HG03060 (cell line): ENCODE results near the gene ERC1.

Source experiments
- ATAC-seq: cut with Tn5 transposase; IDR thresholded peaks from one replicate; pipeline ENCODE4 v1.9.1; 2021; ENCODE audit warnings: low read depth, moderate number of reproducible peaks; ENCODE audit not compliant: unreplicated experiment

The ERC1 gene

GRCh38 chr12:1277905-1278304, 286.9 kb downstream of the ERC1 start:
- ATAC-seq = no peak

GRCh38 chr12:1279050-1279449, 288.0 kb downstream of the ERC1 start:
- no peak for ATAC-seq

GRCh38 chr12:1280059-1280458, 289.0 kb downstream of the ERC1 start:
- ATAC-seq = no peak

GRCh38 chr12:1281683-1282366, 290.8 kb downstream of the ERC1 start:
- no peak for ATAC-seq

- no peak for ATAC-seq
These were observed 291.8 kb downstream of the ERC1 start for GRCh38 chr12:1282670-1283315.

- ATAC-seq = no peak
These were observed 292.3 kb downstream of the ERC1 start for GRCh38 chr12:1283316-1283715.

- no peak for ATAC-seq
These were observed 293.6 kb downstream of the ERC1 start for GRCh38 chr12:1284611-1285010.

GRCh38 chr12:1287446-1287975, 296.5 kb downstream of the ERC1 start:
- ATAC-seq = no peak

- no peak for ATAC-seq
These were observed 297.3 kb downstream of the ERC1 start for GRCh38 chr12:1288333-1288732.

GRCh38 chr12:1289371-1290155, 298.5 kb downstream of the ERC1 start:
- no peak for ATAC-seq

- ATAC-seq = no peak
These were observed 299.7 kb downstream of the ERC1 start for GRCh38 chr12:1290716-1291115.

- no peak for ATAC-seq
These were observed 300.7 kb downstream of the ERC1 start for GRCh38 chr12:1291601-1292332.

- ATAC-seq = no peak
These were observed 302.9 kb downstream of the ERC1 start for GRCh38 chr12:1293901-1294300.

GRCh38 chr12:1297206-1297605, 306.2 kb downstream of the ERC1 start:
- ATAC-seq = no peak

GRCh38 chr12:1297639-1298175, 306.7 kb downstream of the ERC1 start:
- no peak for ATAC-seq

- no peak for ATAC-seq
These were observed 309.4 kb downstream of the ERC1 start for GRCh38 chr12:1300460-1300859.

GRCh38 chr12:1302201-1302870, 311.3 kb downstream of the ERC1 start:
- ATAC-seq = no peak

- no peak for ATAC-seq
These were observed 314.0 kb downstream of the ERC1 start for GRCh38 chr12:1305063-1305434.

- no peak for ATAC-seq
These were observed 314.9 kb downstream of the ERC1 start for GRCh38 chr12:1305791-1306500.
